ENCODE results near the gene COL6A2. TPM values are rescaled to one million over a fixed set of nuclear protein-coding genes. Genes with fewer than 3 reads are reported as not detected.

COL6A2 gene
- total and polyA plus RNA-seq, 2 donors (not counting 1 experiment from before 2014, with no cell fraction given), result 1.2 to 2.1 TPM

DNA sequence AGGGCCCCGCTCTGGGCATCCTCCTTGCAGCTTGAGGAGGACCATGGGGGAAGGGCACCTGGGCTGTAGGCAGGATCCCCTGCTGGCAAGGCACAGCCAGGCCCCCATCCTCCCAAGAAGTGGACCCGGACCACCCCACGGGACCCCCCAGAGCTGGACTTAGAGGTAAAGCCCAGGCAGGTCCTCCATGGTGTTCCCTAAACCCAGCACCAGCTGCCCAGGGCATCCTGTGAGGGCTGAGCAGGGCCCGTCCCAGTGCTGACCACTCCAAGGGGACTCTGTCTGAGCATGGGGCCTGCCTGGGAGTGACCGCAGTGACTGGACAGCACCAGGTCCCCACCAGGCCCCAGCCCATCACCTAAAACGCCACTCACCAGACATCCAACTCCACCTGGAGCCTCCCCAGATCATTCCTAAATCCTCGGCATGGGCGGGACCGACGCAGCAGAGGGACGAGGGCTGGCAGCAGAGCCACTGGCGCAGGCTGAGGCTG lies 21.3 kb downstream of the COL6A2 start:
- intact Hi-C loops (cut with micrococcal nuclease), result no loop called here
- H3K36me3 ChIP-seq (replicated peaks in 1 of 2; ENCODE audit: control extremely low read depth in 1 of 2, control insufficient read depth in 1 of 2, extremely low read depth in 1 of 2, insufficient read depth in 2 of 2, low read length in 1 of 2), result no peaks in the 10 kb centered on the region
- H3K27ac ChIP-seq (ENCODE audit: low read length in 2 of 2), result no peak overlapping the region
- no peaks in the 10 kb centered on the region for H3K9me3 Mint-ChIP-seq (ENCODE audit: insufficient read depth)
- H3K4me3 ChIP-seq (ENCODE audit: control extremely low read depth in 1 of 5, extremely low read depth in 1 of 5, insufficient read depth in 1 of 5, low read depth in 2 of 5, low read length in 4 of 5), result no peak overlapping the region
- TF ChIP-seq EZH2 (IDR thresholded peaks at IDR 0.05; ENCODE audit: borderline replicate concordance, insufficient read depth, low read depth, low read length, poor library complexity, severe bottlenecking), result no peak
- DNase-seq, result no peak
- WGBS (ENCODE audit: insufficient coverage), result 86% methylated on average over 11 of the region's 12 CpGs
- CTCF ChIA-PET, result no interaction called here
- no peak for ATAC-seq (ENCODE audit: low read depth)
- no peaks in the 10 kb centered on the region for H3K4me1 ChIP-seq (ENCODE audit: control insufficient read depth in 2 of 2, insufficient read depth in 2 of 2, low read length in 2 of 2)
- no peaks in the 10 kb centered on the region for H4K20me1 ChIP-seq (ENCODE audit: control insufficient read depth, insufficient read depth, low read length, poor library complexity, severe bottlenecking)
- no peaks in the 10 kb centered on the region for H3K79me2 ChIP-seq (ENCODE audit: control insufficient read depth, insufficient read depth, low read length)
- H3K27me3 Mint-ChIP-seq, result no peaks in the 10 kb centered on the region
- no peak overlapping the region for H3K4me2 ChIP-seq (replicated peaks; ENCODE audit: low read depth, low read length, poor library complexity, severe bottlenecking)
- peaks cover 0 to 17% (median 0%) of the 10 kb centered on the region in 3 donors for H3K9me3 ChIP-seq (ENCODE audit: control extremely low read depth in 1 of 3, control insufficient read depth in 2 of 3, insufficient read depth in 1 of 3, low read length in 2 of 3)
- H3K27me3 ChIP-seq (replicated peaks in 1 of 4; ENCODE audit: control extremely low read depth in 1 of 4, control insufficient read depth in 3 of 4, insufficient read depth in 4 of 4, low read length in 3 of 4), result no peaks in the 10 kb centered on the region
- POLR2A ChIA-PET, result no interaction called here
- H3K4me1 Mint-ChIP-seq, result no peaks in the 10 kb centered on the region
- no peak overlapping the region for H3K27ac Mint-ChIP-seq
- H3K9ac ChIP-seq (ENCODE audit: low read length), result no peak overlapping the region
- H3K4me3 Mint-ChIP-seq, result no peak overlapping the region
- no peak overlapping the region for H2AFZ ChIP-seq (ENCODE audit: insufficient read depth, low read depth, low read length, poor library complexity, severe bottlenecking)

DNA sequence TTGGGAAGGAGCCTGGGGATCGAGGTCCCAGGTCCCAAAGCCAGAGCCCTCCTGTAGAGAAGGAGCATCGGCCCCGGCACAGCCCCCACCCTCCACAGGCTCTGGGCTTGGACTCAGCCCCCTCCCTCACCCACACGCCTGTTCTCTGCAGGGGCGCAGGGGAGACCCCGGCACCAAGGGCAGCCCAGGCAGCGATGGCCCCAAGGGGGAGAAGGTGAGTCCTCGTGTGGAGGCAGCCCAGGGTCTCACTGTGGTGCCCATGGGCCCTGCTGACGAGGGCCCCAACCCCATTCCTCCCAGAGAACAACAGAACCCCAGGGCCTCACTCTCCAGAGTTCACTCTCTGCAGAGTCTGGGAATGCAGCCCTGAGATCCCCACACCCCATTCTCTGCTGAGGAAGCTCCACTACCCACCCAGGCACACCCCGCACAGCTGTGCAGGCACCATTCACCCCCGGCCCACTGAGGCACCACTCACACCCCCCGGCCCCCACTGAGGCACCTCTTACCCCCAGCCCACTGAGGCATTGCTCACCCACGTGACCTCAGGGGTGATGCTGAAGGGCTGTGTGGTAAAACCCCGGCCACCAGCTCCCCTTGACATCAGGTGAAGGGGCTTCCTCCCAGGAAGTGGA lies 21.8 kb downstream of the COL6A2 start:
- TF ChIP-seq, protein P1, sequence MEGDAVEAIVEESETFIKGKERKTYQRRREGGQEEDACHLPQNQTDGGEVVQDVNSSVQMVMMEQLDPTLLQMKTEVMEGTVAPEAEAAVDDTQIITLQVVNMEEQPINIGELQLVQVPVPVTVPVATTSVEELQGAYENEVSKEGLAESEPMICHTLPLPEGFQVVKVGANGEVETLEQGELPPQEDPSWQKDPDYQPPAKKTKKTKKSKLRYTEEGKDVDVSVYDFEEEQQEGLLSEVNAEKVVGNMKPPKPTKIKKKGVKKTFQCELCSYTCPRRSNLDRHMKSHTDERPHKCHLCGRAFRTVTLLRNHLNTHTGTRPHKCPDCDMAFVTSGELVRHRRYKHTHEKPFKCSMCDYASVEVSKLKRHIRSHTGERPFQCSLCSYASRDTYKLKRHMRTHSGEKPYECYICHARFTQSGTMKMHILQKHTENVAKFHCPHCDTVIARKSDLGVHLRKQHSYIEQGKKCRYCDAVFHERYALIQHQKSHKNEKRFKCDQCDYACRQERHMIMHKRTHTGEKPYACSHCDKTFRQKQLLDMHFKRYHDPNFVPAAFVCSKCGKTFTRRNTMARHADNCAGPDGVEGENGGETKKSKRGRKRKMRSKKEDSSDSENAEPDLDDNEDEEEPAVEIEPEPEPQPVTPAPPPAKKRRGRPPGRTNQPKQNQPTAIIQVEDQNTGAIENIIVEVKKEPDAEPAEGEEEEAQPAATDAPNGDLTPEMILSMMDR (IDR thresholded peaks at IDR 0.05), result no peak
- TF ChIP-seq EZH2 (IDR thresholded peaks at IDR 0.05; ENCODE audit: borderline replicate concordance, insufficient read depth, low read depth, low read length, poor library complexity, severe bottlenecking), result no peak
- intact Hi-C loops (cut with micrococcal nuclease), result no loop called here

More for the DNA sequence above, 21.8 kb downstream of the COL6A2 start:
- Histone ChIP-seq H3K9ac (ENCODE audit: low read length) (no peak overlapping the region), H3K27me3 (replicated peaks in 1 of 4; ENCODE audit: control extremely low read depth in 1 of 4, control insufficient read depth in 3 of 4, insufficient read depth in 4 of 4, low read length in 3 of 4) (no peaks in the 10 kb centered on the region), H2AFZ (ENCODE audit: insufficient read depth, low read depth, low read length, poor library complexity, severe bottlenecking) (no peak overlapping the region), H3K4me2 (replicated peaks; ENCODE audit: low read depth, low read length, poor library complexity, severe bottlenecking) (no peak overlapping the region), H4K20me1 (ENCODE audit: control insufficient read depth, insufficient read depth, low read length, poor library complexity, severe bottlenecking) (no peaks in the 10 kb centered on the region), H3K27ac (ENCODE audit: low read length in 2 of 2) (no peak overlapping the region), H3K9me3 (ENCODE audit: control extremely low read depth in 1 of 3, control insufficient read depth in 2 of 3, insufficient read depth in 1 of 3, low read length in 2 of 3) (peaks cover 0 to 17% (median 0%) of the 10 kb centered on the region in 3 donors), H3K4me1 (ENCODE audit: control insufficient read depth in 2 of 2, insufficient read depth in 2 of 2, low read length in 2 of 2) (no peaks in the 10 kb centered on the region), H3K79me2 (ENCODE audit: control insufficient read depth, insufficient read depth, low read length) (no peaks in the 10 kb centered on the region), H3K4me3 (ENCODE audit: control extremely low read depth in 1 of 5, extremely low read depth in 1 of 5, insufficient read depth in 1 of 5, low read depth in 2 of 5, low read length in 4 of 5) (no peak overlapping the region), H3K36me3 (replicated peaks in 1 of 2; ENCODE audit: control extremely low read depth in 1 of 2, control insufficient read depth in 1 of 2, extremely low read depth in 1 of 2, insufficient read depth in 2 of 2, low read length in 1 of 2) (no peaks in the 10 kb centered on the region)
- ChIA-PET POLR2A (no interaction called here), CTCF (no interaction called here)
- Mint-ChIP-seq H3K4me3 (no peak overlapping the region), H3K27me3 (no peaks in the 10 kb centered on the region), H3K9me3 (ENCODE audit: insufficient read depth) (no peaks in the 10 kb centered on the region), H3K4me1 (no peaks in the 10 kb centered on the region), H3K27ac (no peak overlapping the region)
- DNase-seq (no peak), ATAC-seq (ENCODE audit: low read depth) (no peak)
- 73% methylated on average over 2 of the region's 14 CpGs for WGBS (ENCODE audit: insufficient coverage)

All from B cell (primary cell).